IPS-20b (cell line): Measurements from ENCODE around the gene SMTN.

Source experiments
- H3K27ac ChIP-seq: one replicate; pipeline ENCODE4 v1.5.1; 2013; ENCODE audit warnings: low read length
- H3K27me3 ChIP-seq: 2 replicates; pipeline ENCODE4 v1.6.1; 2013; ENCODE audit warnings: mild to moderate bottlenecking, low read length, inconsistent platforms; ENCODE audit not compliant: insufficient read depth
- H3K36me3 ChIP-seq: 2 replicates; pipeline ENCODE4 v1.6.1; 2013; ENCODE audit warnings: low read depth, mild to moderate bottlenecking, inconsistent platforms, low read length, moderate library complexity; ENCODE audit not compliant: insufficient read depth
- H3K4me1 ChIP-seq: 2 replicates; pipeline ENCODE4 v1.6.1; 2013; ENCODE audit warnings: mild to moderate bottlenecking, control low read depth, inconsistent platforms, low read length, moderate library complexity; ENCODE audit not compliant: insufficient read depth
- H3K4me3 ChIP-seq: 2 replicates; pipeline ENCODE4 v1.5.1; 2013; ENCODE audit warnings: mild to moderate bottlenecking, low read length, inconsistent platforms
- H3K9ac ChIP-seq: 2 replicates; pipeline ENCODE4 v1.6.1; 2013; ENCODE audit warnings: low read depth, mild to moderate bottlenecking, inconsistent platforms, low read length, moderate library complexity
- H3K9me3 ChIP-seq: 2 replicates; pipeline ENCODE4 v1.6.1; 2013; ENCODE audit warnings: mild to moderate bottlenecking, low read depth, low read length, inconsistent platforms; ENCODE audit not compliant: insufficient read depth

Gene SMTN

GRCh38 chr22:31126128-31126868 is 45.2 kb downstream of the SMTN start:
- Histone ChIP-seq H3K36me3 (no peaks in the 10 kb centered on the region), H3K4me3 (no peak overlapping the region), H3K9me3 (no peaks in the 10 kb centered on the region), H3K27ac (no peak overlapping the region), H3K4me1 (0 out of 2 replicates have a peak, but pooled peaks cover 4% of the 10 kb centered on the region), H3K27me3 (no peaks in the 10 kb centered on the region), H3K9ac (no peak overlapping the region)

DNA sequence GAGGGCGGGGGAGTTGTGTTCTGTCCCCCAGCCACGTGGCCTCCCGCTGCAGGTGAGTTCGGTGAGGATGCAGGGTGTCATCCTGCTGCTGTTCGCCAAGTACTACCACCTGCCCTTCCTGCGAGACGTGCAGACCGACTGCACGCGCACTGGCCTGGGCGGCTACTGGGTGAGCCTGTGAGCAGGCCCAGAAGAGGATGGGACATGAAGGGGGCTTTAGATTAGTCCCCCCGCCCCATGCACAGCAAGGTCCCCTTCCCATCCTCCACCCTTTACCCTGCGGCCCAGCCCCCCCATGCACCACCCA is 45.7 kb downstream of the SMTN start:
- Histone ChIP-seq H3K36me3 (no peaks in the 10 kb centered on the region), H3K4me3 (no peak overlapping the region), H3K27me3 (no peaks in the 10 kb centered on the region), H3K9ac (no peak overlapping the region), H3K4me1 (0 out of 2 replicates have a peak, but pooled peaks cover 4% of the 10 kb centered on the region), H3K27ac (no peak overlapping the region), H3K9me3 (no peaks in the 10 kb centered on the region)

DNA sequence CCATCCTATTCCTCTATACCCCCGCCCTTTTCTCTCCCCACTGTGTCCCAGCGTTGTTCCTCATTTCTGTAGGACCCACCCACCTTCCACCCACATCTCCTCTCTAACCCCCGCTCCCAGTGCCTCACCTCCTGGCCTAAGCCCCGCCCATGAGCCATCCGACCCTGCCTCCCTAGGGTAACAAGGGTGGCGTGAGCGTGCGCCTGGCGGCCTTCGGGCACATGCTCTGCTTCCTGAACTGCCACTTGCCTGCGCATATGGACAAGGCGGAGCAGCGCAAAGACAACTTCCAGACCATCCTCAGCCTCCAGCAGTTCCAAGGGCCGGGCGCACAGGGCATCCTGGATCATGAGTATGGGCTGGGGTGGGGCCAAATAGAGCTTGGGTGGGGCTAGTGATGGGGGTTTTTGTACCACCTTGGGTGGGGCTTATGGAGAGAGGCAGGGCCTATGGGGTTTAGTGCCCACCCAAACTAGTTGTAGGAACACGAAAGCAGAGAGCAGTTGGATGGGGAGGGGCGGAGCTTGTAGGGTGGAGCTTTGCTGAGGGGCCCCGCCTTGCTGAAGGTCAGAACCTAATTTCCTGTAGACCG is 46.2 kb downstream of the SMTN start:
- no peaks in the 10 kb centered on the region for H3K36me3 ChIP-seq
- H3K27me3 ChIP-seq: no peaks in the 10 kb centered on the region
- no peaks in the 10 kb centered on the region for H3K9me3 ChIP-seq
- H3K4me1 ChIP-seq: 0 out of 2 replicates have a peak, but pooled peaks cover 4% of the 10 kb centered on the region
- peak overlapping the region; percentile 12; the same call in 1 of the 2 replicates for H3K4me3 ChIP-seq
- no peak overlapping the region for H3K27ac ChIP-seq
- H3K9ac ChIP-seq: no peak overlapping the region

GRCh38 chr22:31128156-31128555 is 47.0 kb downstream of the SMTN start:
- Histone ChIP-seq H3K4me3 (no peak overlapping the region), H3K27me3 (no peaks in the 10 kb centered on the region), H3K4me1 (0 out of 2 replicates have a peak, but pooled peaks cover 3% of the 10 kb centered on the region), H3K9me3 (no peaks in the 10 kb centered on the region), H3K36me3 (peaks cover 6% of the 10 kb centered on the region; the same call in 1 of the 2 replicates), H3K27ac (no peak overlapping the region), H3K9ac (no peak overlapping the region)

DNA sequence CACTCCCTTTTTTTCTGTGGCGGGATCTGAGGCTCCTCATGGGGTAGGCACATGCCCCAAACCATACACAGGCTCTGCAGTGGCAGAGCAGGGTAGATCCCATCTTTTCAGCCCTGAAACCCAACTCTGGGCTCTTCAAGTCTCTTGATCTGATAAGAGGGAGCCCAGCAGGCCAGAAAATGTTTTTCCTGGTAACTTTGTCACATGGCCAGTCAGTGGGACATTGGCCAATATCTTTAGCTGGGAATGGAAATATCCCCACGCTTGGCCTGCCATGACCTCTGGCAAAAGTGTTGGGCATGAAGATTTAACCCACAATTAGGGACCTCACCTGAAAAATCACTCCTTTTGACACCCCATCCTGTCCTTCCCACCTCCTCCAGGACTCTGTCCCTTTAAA is 49.8 kb downstream of the SMTN start:
- Histone ChIP-seq H3K9me3 (no peaks in the 10 kb centered on the region), H3K4me3 (no peak overlapping the region), H3K9ac (no peak overlapping the region), H3K27me3 (no peaks in the 10 kb centered on the region), H3K4me1 (no peaks in the 10 kb centered on the region), H3K27ac (no peak overlapping the region), H3K36me3 (peaks cover 25% of the 10 kb centered on the region; the same call in 1 of the 2 replicates)

- Histone ChIP-seq H3K27me3 (no peaks in the 10 kb centered on the region), H3K36me3 (peaks cover 51% of the 10 kb centered on the region; the same call in 1 of the 2 replicates), H3K4me1 (no peaks in the 10 kb centered on the region), H3K4me3 (no peak overlapping the region), H3K9ac (no peak overlapping the region), H3K27ac (no peak overlapping the region), H3K9me3 (no peaks in the 10 kb centered on the region)
Observed at GRCh38 chr22:31133911-31134310, 52.8 kb downstream of the SMTN start.

DNA sequence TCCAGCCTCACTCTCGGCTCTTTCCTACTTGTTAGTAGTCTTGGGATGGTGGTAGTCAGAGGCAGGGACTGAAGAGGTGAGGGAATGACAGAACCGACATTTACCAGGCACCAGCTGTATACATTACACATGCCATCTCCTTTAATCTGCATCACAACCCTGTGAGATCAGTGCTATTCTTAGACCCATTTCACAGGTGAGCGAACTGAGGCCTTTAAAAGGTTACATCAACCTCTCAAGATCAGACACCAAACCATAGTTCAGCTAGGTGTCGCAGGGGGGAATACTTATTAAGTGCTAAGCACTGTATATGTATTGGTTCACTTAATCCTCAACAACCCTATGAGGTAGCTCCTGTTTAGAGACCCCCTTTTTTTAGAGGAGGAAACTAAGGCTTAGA is 53.6 kb downstream of the SMTN start:
- peaks cover 51% of the 10 kb centered on the region; the same call in 1 of the 2 replicates for H3K36me3 ChIP-seq
- H3K9me3 ChIP-seq: no peaks in the 10 kb centered on the region
- H3K4me3 ChIP-seq: no peak overlapping the region
- no peaks in the 10 kb centered on the region for H3K4me1 ChIP-seq
- H3K9ac ChIP-seq: no peak overlapping the region
- no peaks in the 10 kb centered on the region for H3K27me3 ChIP-seq
- H3K27ac ChIP-seq: no peak overlapping the region

DNA sequence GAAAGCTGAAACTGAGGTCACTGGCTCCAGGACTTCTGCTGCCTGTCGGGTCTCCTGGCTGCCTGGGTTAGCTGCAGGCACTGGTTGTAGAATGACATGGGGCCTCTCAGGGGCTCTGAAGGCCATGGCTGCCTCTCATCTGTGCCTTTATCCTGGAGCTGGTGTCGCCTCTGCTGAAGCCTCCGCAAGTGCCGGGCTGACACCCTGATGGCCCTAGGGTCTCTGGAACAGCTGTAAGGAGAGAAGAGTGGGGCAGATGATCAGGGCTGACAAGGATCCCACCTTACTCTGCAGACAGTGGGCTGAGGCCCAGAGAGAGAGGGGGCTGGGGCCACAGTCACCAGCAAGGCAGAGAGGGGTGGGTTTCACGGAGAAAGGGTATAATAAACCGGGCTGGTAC is 54.6 kb downstream of the SMTN start:
- Histone ChIP-seq H3K27ac (no peak overlapping the region), H3K9ac (no peak overlapping the region), H3K36me3 (peaks cover 51% of the 10 kb centered on the region; the same call in 1 of the 2 replicates), H3K27me3 (no peaks in the 10 kb centered on the region), H3K4me3 (no peak overlapping the region), H3K9me3 (no peaks in the 10 kb centered on the region), H3K4me1 (peaks cover 2% of the 10 kb centered on the region; the same call in 1 of the 2 replicates)

GRCh38 chr22:31136155-31136554 is 55.0 kb downstream of the SMTN start:
- Histone ChIP-seq H3K36me3 (peaks cover 51% of the 10 kb centered on the region; the same call in 1 of the 2 replicates), H3K9me3 (no peaks in the 10 kb centered on the region), H3K4me1 (peaks cover 6% of the 10 kb centered on the region; the same call in 1 of the 2 replicates), H3K27me3 (no peaks in the 10 kb centered on the region), H3K4me3 (no peak overlapping the region), H3K27ac (no peak overlapping the region), H3K9ac (no peak overlapping the region)

- Histone ChIP-seq H3K4me3 (no peak overlapping the region), H3K9me3 (no peaks in the 10 kb centered on the region), H3K9ac (no peak overlapping the region), H3K27ac (no peak overlapping the region), H3K36me3 (peaks cover 51% of the 10 kb centered on the region; the same call in 1 of the 2 replicates), H3K4me1 (peaks cover 6% of the 10 kb centered on the region; the same call in 1 of the 2 replicates), H3K27me3 (no peaks in the 10 kb centered on the region)
Observed at GRCh38 chr22:31136711-31137110, 55.6 kb downstream of the SMTN start.

GRCh38 chr22:31137721-31138120 is 56.6 kb downstream of the SMTN start:
- Histone ChIP-seq H3K27me3 (no peaks in the 10 kb centered on the region), H3K36me3 (peaks cover 49% of the 10 kb centered on the region; the same call in 1 of the 2 replicates), H3K27ac (no peak overlapping the region), H3K9me3 (no peaks in the 10 kb centered on the region), H3K4me3 (no peak overlapping the region), H3K4me1 (peaks cover 6% of the 10 kb centered on the region; the same call in 1 of the 2 replicates), H3K9ac (no peak overlapping the region)

DNA sequence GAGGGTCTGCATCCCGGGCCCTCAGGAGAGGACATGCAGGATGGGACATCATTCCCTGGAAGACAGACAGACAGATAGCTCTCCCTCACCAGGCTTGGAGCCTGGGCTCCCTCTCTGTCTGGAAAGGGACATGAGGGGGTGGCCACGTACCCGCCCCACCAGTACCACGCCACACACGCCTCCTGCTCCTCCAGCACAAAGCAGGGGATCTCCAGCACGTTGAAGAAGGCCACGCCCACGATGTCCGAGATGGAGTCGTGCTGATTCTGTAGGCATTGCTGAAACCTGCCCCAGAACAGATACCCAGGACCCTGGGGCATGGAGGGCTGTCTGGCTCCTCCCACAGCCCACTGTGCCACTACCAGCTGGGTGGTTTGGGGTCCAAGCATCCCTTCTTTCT is 57.0 kb downstream of the SMTN start:
- Histone ChIP-seq H3K9me3 (no peaks in the 10 kb centered on the region), H3K27me3 (no peaks in the 10 kb centered on the region), H3K36me3 (peaks cover 45% of the 10 kb centered on the region; the same call in 1 of the 2 replicates), H3K27ac (no peak overlapping the region), H3K9ac (no peak overlapping the region; the same call in 1 of the 2 replicates), H3K4me3 (peak overlapping the region; percentile 88; the same call in 1 of the 2 replicates), H3K4me1 (peaks cover 6% of the 10 kb centered on the region; the same call in 1 of the 2 replicates)
